Stimulated activated CD8-positive, alpha-beta memory T cell treated with anti-CD3 and anti-CD28 coated beads, Interleukin-7, amount 100 ng/mL, for 1 hour (primary cell): ENCODE data around the gene IAH1.
"Not testable (repeated sequence)": the region's sequence is repeated elsewhere in the genome, so short reads cannot be mapped to it uniquely, and the experiment has no call there.

Source experiments
- DNase-seq, 2 donors: peaks; one replicate each; pipeline ENCODE4 v3.0.0-alpha.2; 2020; ENCODE audit warnings: low read depth in 2 of 2

IAH1 gene

DNA sequence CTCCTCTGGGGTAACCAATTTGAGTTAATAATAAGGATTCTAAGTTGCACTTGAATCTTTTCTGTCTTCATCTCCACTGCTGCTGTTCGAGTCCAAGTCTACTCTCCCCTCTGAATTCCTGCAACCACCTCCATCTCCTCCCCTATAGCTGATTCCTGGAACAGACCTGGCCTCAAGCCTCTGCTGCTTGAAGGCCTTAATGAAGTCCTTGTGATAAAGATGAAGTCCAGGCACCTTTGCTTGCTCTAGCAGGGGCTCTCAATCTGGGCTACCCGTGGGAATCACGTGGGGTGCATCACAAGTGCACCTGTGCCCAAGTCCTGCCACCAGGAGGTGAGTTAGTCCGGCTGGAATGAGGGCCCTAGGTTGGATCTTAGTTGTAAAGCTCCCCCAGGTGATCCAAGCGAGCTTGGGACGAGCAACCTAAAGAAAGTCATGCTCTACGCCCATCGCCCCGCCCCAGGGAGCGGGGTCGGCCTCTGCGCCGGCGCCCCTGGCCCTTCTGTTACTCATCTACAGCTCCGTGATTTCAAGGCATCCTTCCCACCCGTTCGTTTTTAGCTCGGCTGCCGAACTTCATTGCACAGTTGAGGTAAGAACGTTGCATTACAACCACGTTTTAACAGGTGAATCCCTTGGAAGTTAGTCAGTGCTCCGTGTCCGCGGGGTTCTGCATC lies 905 bp upstream of the IAH1 start:
- DNase-seq = no peak

GRCh38 chr2:9473985-9474360 lies 378 bp upstream of the IAH1 start:
- DNase-seq = peak; percentile 19 to 41

GRCh38 chr2:9477914-9478313 lies 3.6 kb downstream of the IAH1 start:
- no peak for DNase-seq

DNA sequence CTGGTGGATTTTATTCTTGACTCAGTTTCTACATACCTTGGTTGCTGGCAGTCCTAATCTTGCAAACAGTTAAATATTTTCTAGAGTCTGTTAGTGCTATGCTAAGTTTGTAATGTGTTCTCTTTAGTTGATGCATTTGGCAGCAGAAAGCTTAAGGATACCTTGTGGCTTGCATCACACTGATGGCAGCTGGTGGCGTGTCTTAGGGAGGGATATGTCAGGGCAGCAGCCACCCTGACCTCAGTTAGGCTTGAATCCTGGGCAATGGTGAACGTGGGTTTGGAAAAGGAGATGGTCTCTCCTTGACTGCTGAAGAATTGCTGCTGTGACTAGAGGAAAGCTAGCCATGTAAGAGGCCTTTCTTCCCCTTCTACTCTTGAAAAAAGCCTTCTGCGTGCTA lies 4.2 kb downstream of the IAH1 start:
- no peak for DNase-seq

DNA sequence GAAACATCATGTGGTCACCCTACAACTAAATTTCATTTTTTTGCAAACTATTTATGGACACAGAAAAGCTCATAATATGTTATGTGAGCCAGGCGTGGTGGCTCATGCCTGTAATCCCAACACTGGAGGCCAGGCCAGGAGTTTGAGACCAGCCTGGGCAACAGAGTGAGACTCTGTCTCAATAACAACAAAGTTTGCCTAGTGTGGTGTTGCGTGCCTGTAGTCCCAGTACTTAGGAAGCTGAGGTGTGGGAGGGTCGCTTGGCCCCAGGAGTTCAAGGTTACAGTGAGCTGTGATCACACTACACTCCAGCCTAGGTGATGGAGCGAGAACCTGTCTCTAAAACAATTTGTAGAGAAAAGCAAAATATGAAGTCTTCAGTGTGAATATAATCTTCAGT lies 5.8 kb downstream of the IAH1 start:
- no peak for DNase-seq

GRCh38 chr2:9483107-9483506 lies 8.8 kb downstream of the IAH1 start:
- no peak for DNase-seq

DNA sequence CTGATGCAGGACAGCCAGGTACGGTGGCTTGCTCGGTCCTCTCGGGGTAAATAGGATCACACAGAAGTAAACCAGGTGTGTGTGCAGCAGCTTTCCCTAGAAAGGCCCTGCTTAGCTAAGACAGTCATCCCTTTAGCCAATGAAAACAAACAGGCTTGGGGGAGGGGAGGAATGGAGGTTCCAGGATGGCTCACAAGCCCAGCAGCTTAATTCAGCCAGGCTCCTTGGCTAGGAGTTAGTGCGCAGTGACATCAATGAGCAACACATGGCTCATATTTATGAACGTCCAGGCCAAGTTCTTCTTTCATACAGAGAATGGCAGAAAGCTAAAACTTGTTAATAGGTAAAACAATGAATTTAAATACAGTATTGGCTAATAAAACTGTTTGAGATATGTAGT lies 10.2 kb downstream of the IAH1 start:
- DNase-seq = no peak

DNA sequence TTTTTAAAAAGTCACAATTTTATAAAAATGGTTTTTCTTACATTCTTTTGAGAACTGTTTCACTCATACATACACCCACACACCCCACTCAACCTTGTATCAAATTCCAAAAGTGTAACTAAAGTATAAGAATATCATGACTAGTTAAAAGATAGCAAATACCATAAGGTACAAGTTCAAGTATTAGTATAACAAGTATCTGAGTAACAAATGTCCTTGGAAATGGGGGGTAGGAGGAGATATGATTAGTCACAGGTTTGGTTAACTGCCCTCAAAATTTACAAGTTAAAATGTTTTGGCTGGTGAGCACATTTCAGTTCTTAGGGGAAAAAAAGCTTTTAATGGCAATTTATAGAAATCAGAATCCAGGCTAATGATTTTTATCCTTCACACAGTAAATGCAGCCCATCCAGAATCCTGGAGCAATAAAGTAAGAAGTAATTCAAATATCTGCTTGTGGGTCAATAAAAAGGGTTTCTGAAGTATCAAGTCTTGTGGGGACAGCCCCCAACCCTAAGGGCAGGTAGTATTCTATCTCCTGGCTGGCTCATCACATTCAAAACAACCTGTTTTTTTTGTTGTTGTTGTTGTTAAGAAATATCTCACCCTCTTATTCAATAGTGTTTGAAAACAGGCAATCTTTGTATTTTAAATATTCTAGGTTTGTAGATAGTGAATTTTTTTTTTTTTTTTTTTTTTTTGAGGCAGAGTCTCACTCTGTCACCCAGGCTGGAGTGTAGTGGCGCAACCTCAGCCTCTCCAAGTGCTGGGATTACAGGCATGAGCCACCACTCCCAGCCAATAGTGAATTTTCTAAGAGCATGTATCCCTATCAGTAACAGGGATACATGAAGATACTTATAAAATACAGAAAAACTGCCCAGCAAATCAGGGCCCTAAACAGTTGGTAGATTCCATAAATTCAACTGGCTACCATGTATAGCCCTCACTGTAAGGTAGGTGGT lies 14.5 kb downstream of the IAH1 start:
- no peak for DNase-seq

DNA sequence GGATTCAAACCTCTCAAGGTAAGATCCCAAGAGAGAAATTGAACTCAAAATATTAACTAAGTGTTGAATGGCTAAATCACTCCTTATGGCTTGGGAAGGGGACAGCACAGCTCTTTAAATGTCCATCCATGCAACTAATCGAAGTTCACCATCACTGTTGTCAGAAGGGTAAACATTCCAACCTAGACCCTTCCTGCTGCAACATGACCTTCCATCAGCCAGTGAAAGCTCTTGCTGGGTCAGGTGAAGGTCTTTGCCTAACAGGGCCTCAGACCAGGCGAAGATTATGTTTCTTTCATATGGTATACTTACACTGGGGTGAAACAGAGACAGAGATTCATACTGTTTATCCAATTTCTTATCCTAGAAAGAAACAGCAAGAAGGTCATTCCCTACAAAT lies 16.4 kb downstream of the IAH1 start:
- DNase-seq = no peak

GRCh38 chr2:9492927-9493326 lies 18.6 kb downstream of the IAH1 start:
- no peak for DNase-seq

- no peak for DNase-seq
Measured at GRCh38 chr2:9493478-9493877, 19.1 kb downstream of the IAH1 start.

GRCh38 chr2:9494081-9494480 lies 19.7 kb downstream of the IAH1 start:
- no peak for DNase-seq

- DNase-seq = no peak
Measured at GRCh38 chr2:9497017-9497416, 22.7 kb downstream of the IAH1 start.

- no peak for DNase-seq
Measured at GRCh38 chr2:9498210-9498609, 23.9 kb downstream of the IAH1 start.

DNA sequence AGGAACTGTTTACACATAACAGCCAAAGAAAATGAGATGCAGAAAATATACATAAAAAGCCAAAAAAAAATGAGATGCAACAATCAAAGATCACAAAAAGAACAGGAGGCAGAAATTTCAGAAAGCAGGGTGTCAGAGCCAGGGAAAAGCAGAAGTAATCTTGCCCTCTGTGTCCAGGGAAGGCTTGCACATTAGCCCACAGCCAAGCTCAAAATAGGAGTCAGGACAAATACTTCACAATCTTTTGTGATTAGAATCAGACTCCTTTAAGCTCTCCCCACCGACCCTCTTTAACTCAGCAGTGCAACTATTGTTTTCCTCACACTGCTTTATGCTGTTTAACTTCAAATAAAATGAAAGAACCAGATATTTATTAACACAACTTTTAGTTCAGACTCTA lies 34.6 kb downstream of the IAH1 start:
- DNase-seq = no peak

DNA sequence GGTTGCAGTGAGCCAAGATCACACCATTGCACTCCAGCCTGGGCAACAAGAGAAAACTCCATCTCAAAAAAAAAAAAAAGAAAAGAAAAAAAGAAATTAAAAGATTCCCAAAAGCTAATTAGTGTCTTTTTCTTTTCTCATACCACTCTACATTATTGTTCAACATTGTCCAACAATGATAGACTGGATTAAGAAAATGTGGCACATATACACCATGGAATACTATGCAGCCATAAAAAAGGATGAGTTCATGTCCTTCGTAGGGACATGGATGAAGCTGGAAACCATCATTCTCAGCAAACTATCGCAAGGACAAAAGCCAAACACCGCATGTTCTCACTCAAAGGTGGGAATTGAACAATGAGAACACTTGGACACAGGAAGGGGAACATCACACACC lies 39.6 kb downstream of the IAH1 start:
- not testable (repeated sequence) for DNase-seq

GRCh38 chr2:9517118-9517782 lies 42.9 kb downstream of the IAH1 start:
- DNase-seq = no peak

DNA sequence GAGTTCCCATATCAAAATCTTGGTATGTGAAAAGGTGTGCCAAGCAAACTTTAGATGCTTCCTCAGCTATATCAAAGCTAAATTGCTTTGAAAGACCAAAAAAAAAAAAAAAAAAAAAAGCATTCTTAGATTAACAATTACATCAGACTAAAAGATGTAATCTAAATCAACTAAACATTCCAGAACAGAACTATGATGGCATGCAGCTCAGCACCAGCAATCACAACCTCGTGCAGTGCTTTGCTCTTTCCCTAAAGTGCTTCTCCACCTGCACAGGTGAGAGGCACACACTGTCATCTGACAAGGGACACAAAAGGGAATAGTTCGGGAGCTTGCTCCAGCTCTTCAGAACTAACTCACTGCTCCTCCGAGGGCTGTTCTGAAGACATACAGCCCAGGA lies 43.8 kb downstream of the IAH1 start:
- DNase-seq = no peak

- no peak for DNase-seq
Measured at GRCh38 chr2:9518780-9519179, 44.4 kb downstream of the IAH1 start.

- DNase-seq = no peak
Measured at GRCh38 chr2:9519250-9519649, 44.9 kb downstream of the IAH1 start.

- DNase-seq = no peak
Measured at GRCh38 chr2:9524291-9524690, 49.9 kb downstream of the IAH1 start.

DNA sequence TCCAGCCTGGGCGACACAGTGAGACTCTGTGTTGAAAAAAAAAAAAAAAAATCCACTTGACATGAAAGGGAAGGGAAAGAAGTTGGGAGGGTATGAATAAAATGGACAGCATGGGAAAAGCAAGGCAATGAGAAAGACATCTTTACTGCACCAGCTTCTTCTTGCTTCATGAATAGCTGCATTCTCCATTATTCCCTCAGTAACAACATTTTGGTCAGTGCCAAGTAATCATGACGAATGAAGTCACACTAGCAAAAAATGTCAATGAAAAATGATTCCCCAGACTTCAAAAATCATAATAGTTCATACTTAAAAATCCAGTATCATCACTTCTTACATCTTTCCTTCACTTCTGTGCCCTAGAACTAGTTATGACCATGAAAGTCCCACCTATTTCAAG lies 50.9 kb downstream of the IAH1 start:
- DNase-seq = no peak
